Urothelium cell line (cell line): Measurements from ENCODE around the gene MBP.
"Not testable (repeated sequence)": the region's sequence is repeated elsewhere in the genome, so short reads cannot be mapped to it uniquely, and the experiment has no call there.

ENCODE experiments used
- DNase-seq: peaks from one replicate; pipeline ENCODE4 v3.0.0; 2011; ENCODE audit warnings: low spot score, mixed read lengths
- FAIRE-seq: peaks from 2 replicates; lab custom pipeline; 2011; peaks lifted over from hg19 to GRCh38; lab: Jason Lieb, UNC

Gene MBP

GRCh38 chr18:76980663-76981395 is 151.8 kb downstream of the MBP start:
- no peak for DNase-seq
- no peak for FAIRE-seq

DNA sequence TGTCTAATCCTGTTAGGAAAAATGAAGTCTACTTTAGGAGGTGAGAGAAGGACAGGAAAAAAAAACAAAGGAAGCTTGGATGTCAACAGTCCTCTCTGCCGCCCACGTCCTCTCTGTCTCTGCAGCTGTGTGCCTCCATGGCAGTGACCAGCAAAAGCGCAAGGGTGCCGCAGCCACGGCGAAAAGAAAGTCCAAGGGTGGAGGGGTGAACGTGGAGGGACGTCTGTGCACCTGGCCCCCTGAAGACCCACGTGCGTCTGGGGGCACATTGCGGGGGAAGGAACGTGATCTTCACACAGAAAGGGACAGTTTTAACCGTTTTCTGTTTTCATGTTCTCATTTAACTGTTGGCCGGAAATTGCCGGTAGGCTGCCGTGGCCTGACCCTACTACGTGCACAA is 152.7 kb downstream of the MBP start:
- DNase-seq (no peak), FAIRE-seq (no peak)

DNA sequence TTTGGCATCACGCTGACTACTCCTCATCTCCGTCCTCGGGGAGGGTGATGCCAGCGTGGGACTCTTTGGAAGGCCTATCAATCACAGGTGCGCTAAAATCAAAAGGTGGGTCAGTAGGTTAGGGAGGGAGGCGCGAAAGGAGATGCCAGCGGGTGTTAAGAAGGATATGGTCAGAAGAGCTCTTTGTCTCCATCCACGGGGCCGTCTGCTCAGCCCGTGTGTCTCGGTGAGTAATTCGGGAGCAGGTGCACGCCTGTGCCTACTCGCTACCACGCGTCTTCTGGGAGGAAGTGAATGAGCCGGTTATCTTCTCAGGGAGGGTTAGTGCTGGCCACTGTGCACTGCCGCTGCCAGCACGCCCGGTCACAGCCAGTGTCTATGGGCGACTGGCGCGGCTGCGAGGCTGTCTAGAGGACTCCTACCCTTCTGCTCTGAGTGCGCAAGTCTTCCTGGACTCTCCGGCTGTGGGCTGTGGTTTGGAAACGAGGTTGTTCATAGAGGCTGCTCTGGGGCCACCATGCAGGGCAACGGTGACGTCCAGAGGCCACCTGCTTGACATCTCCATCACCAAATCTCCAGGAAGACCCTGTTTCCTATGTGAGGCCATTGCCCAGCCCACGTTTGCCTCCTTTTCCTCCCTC is 153.4 kb downstream of the MBP start:
- no peak for DNase-seq
- FAIRE-seq: no peak

- FAIRE-seq (no peak), DNase-seq (no peak)
These were observed 154.0 kb downstream of the MBP start for GRCh38 chr18:76978616-76979015.

DNA sequence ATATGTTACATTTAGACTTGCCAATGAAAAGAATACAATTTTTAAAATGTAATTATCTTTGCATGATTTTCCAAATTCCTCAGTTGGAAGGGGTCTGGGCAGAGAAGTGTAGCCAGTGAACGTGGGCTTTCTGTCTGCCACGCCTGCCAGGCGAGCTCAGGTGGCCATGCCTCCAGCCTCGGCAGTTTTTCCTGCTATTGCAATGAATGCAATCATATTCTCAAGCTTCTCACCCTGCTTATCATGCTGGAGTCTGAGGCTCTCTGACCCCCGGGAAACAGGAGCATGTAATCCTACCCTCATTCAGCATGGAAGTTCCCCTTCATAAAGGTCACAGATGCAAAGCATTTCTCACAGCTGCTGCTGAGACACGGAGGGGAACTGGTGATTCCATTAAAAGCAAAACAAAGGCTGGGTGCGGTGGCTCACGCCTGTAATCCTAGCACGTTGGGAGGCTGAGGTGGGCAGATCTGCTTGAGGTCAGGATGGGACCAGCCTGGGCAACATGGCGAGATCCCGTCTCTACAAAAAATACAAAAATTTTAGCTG is 154.8 kb downstream of the MBP start:
- FAIRE-seq (no peak), DNase-seq (no peak)

DNA sequence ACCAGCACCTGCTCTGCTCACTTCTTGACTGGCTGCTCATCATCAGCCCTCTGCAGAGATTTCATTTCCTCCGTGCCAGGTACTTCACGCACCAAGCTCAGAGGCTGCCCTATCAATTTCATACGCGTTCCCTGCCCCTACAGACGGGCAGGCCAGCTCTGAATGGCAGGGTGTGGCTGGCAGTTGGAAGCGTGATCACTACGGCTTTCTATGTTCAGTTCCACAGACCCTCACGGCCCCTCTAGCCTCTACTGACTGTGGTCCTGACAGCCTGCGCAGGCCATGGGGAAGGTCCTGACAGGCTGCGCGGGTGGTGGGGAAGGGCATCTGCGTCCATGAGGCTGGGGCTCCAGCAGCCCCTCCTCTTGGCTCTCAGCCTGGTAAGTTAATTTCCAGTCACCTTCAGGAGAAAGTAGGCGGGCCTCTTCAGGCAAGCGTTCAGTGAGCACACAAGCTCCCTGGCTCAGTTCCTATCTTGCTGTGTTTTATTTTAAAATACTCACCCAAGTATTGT is 155.4 kb downstream of the MBP start:
- DNase-seq (no peak), FAIRE-seq (no peak)

GRCh38 chr18:76975577-76976110 is 156.9 kb downstream of the MBP start:
- FAIRE-seq: no peak
- no peak for DNase-seq

GRCh38 chr18:76974386-76974785 is 158.2 kb downstream of the MBP start:
- DNase-seq: no peak
- FAIRE-seq: no peak

DNA sequence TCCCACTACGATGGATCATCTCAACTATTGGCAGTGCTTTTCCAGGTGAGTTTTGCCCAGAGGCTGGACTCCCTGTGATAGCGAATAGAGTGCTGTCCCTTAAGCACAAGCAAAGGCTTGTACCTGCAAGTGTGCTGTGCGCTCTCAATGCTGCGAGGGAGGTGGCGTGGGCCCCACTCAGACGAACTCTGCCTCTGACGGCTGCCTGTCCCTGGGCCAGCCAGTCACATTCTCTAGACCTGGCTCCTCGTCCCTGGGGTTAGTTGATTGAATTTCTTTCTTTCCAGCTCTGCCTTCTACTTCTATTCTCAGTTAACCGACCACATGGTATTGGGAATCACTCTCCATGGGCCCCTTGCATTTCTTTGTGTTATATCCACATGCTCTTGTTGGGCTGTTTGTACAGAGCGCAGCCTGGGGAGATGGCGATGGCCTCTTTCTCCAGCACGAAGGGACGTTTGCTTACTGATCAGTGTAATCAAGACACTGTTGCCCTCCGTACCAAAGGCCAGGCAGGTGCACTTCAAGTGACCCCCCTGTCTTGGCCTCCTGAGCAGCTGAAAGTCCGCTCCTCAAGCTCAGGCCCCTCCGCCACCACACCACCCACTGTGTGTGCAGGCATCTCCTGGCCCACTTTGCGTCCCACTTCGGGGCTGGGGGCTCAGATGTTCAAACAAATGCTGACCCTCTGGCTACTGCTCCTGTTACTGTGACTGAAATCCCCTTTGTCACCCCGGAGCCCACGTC is 158.9 kb downstream of the MBP start:
- DNase-seq: no peak
- FAIRE-seq: no peak

DNA sequence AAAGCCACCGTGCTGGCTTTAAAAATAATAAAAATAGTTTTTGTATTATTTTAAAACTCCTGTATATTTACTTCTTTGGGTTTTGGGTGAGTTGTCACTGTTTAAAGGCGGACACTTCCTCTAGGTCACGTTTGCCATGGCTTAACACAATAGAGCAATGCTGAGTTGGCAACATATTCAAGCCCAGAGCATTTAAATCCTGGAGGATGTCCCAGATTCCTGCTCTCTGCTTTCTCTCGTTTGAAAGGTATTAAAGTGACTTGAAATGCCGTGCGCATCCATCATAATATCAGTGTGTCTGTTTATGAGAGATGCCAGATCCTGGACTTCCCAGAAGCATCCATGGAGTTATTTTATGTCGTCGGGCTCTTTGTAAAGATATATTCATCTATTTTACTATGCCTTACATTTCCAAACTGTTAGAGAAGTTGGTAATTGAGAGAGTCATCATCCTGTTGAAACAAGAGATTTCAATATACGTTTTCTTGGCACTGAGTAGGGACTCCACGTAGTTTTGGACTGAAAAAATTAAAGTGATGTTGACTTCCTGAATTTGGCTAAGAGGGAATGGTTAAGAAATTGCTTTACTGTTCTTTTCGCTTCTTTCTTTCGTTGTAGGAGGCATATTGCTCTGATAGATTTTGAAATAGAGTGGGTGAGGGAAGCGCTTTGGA is 159.6 kb downstream of the MBP start:
- FAIRE-seq (no peak), DNase-seq (no peak)

- DNase-seq (no peak), FAIRE-seq (no peak)
These were observed 160.3 kb downstream of the MBP start for GRCh38 chr18:76972241-76972640.

- DNase-seq: no peak
- no peak for FAIRE-seq
These were observed 161.6 kb downstream of the MBP start for GRCh38 chr18:76970770-76971559.

- no peak for FAIRE-seq
- DNase-seq: no peak
These were observed 164.7 kb downstream of the MBP start for GRCh38 chr18:76967721-76968472.

DNA sequence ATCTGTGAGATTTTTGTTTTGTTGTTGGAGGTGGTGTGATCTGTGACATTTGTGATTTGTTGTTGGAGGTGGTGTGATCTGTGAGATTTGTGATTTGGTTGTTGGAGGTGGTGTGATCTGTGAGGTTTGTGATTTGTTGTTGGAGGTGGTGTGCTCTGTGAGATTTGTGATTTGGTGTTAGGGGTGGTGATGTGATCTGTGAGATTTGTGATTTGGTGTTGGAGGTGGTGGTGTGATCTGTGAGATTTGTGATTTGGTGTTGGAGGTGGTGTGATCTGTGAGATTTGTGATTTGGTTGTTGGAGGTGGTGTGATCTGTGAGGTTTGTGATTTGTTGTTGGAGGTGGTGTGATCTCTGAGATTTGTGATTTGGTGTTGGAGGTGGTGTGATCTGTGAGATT is 165.3 kb downstream of the MBP start:
- DNase-seq: not testable (repeated sequence)
- FAIRE-seq: peak; percentile 95

DNA sequence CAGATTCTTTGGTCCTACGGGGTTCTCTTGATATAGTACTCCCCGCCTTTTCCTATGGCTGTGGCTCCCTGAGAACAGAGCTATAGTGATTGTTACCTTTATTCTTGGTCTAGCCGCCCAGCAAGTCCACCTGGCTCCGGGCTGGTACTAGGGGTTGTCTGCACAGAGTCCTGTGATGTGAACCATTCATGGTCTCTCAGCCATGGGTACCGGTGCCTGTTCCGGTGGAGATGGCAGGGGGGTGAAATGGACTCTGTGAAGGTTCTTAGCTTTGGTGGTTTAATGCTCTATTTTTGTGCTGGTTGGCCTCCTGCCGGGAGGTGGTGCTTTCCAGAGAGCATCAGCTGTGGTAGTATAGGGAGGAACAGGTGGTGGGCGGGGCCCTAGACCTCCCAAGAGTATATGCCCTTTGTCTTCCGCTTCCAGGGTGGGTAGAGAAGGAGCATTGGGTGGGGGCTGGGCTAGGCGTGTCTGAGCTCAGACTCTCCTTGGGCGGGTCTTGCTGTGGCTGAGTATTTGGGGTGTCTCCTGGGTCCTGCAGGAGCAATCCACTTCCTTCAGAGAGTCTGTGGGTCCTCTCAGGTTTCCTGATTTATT is 166.9 kb downstream of the MBP start:
- DNase-seq, FAIRE-seq: not testable (repeated sequence)

DNA sequence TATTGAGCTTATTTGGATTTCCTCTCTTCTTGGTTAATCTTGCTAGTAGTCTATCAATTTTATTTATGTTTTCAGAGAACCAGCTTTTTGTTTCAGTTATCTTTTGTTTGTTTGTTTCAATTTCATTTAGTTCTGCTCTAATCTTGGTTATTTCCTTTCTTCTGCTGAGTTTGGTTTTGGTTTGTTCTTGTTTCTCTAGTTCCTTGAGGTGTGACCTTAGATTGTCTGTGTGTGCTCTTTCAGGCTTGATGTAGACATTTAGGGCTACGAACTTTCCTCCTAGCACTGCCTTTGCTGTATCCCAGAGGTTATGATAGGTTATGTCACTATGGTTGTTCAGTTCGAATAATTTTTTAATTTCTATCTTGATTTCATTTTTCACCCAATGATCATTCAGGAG is 168.6 kb downstream of the MBP start:
- DNase-seq (no peak), FAIRE-seq (no peak)

DNA sequence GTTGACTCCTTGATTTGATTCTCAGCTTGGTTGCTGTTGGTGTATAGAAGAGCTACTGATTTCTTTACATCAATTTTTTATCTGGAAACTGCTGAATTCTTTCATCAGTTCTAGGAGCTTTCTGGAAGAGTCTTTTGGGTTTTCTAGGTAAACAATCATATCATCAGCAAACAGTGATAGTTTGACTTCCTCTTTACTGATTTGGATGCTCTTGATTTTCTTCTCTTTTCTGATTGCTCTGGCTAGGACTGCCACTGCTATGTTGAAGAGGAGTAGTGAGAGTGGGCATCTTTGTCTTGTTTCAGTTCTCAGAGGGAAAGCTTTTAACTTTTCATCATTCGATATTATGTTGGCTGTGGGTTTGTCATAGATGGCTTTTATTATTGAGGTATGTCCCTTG is 169.7 kb downstream of the MBP start:
- DNase-seq: no peak
- no peak for FAIRE-seq

GRCh38 chr18:76960528-76961035 is 172.0 kb downstream of the MBP start:
- DNase-seq (no peak), FAIRE-seq (no peak)

- FAIRE-seq: no peak
- DNase-seq: no peak
These were observed 173.0 kb downstream of the MBP start for GRCh38 chr18:76959605-76960004.
